GM18873 (cell line): ENCODE results near the gene GABARAPL1.
"Not testable (repeated sequence)": the region's sequence is repeated elsewhere in the genome, so short reads cannot be mapped to it uniquely, and the experiment has no call there.

Experiments used
- ATAC-seq: cut with Tn5 transposase; IDR thresholded peaks from one replicate; pipeline ENCODE4 v1.9.1; 2021; ENCODE audit warnings: mild to moderate bottlenecking, moderate library complexity, moderate number of reproducible peaks; ENCODE audit not compliant: unreplicated experiment, low FRiP score

GABARAPL1 gene

GRCh38 chr12:10212739-10213131 is at the start of gene GABARAPL1:
Gene GABARAPL1, plus strand, starts transcription at chr12:10212877. Its CDS starts 253 bp downstream, at chr12:10213130.
- no peak for ATAC-seq

GRCh38 chr12:10163084-10163483 is 49.6 kb upstream of the GABARAPL1 start:
- ATAC-seq: no peak

- ATAC-seq: no peak
Measured at GRCh38 chr12:10165421-10165820, 47.3 kb upstream of the GABARAPL1 start.

GRCh38 chr12:10167599-10167998 is 45.1 kb upstream of the GABARAPL1 start:
- no peak for ATAC-seq

- no peak for ATAC-seq
Measured at GRCh38 chr12:10169104-10169503, 43.6 kb upstream of the GABARAPL1 start.

GRCh38 chr12:10170216-10170615 is 42.5 kb upstream of the GABARAPL1 start:
- ATAC-seq: no peak

GRCh38 chr12:10171973-10172728 is 40.5 kb upstream of the GABARAPL1 start, which contains the start of gene OLR1:
Gene OLR1, minus strand, starts transcription at chr12:10172132. Its CDS starts 55 bp downstream, at chr12:10172077.
- no peak for ATAC-seq

GRCh38 chr12:10174986-10175614 is 37.6 kb upstream of the GABARAPL1 start:
- no peak for ATAC-seq

- no peak for ATAC-seq
Measured at GRCh38 chr12:10175846-10176636, 36.6 kb upstream of the GABARAPL1 start.

GRCh38 chr12:10178821-10179220 is 33.9 kb upstream of the GABARAPL1 start, which contains the start of gene TMEM52B:
Gene TMEM52B, plus strand, starts transcription at chr12:10179032. Its CDS starts 543 bp downstream, at chr12:10179575.
- ATAC-seq: no peak

GRCh38 chr12:10179776-10180181 is 32.9 kb upstream of the GABARAPL1 start:
- no peak for ATAC-seq

GRCh38 chr12:10182354-10183049 is 30.2 kb upstream of the GABARAPL1 start:
- no peak for ATAC-seq

- ATAC-seq: no peak
Measured at GRCh38 chr12:10184261-10184843, 28.3 kb upstream of the GABARAPL1 start.

GRCh38 chr12:10186299-10186698 is 26.4 kb upstream of the GABARAPL1 start:
- ATAC-seq: no peak

GRCh38 chr12:10186958-10187357 is 25.7 kb upstream of the GABARAPL1 start:
- not testable (repeated sequence) for ATAC-seq

GRCh38 chr12:10189653-10190052 is 23.0 kb upstream of the GABARAPL1 start:
- ATAC-seq: no peak

- no peak for ATAC-seq
Measured at GRCh38 chr12:10190558-10191388, 21.9 kb upstream of the GABARAPL1 start.

GRCh38 chr12:10191865-10192264 is 20.8 kb upstream of the GABARAPL1 start:
- no peak for ATAC-seq

GRCh38 chr12:10194160-10194670 is 18.5 kb upstream of the GABARAPL1 start:
- no peak for ATAC-seq
